NCI-H146 treated with DMSO at 0.1 percent for 48 hours (cell line): ENCODE data around the gene ZNF730.
"Not testable (repeated sequence)": the region's sequence is repeated elsewhere in the genome, so short reads cannot be mapped to it uniquely, and the experiment has no call there.

Experiments used
- DNase-seq: peaks from one replicate; lab custom pipeline; 2025; ENCODE audit not compliant: unreplicated experiment; lab: John Stamatoyannopoulos, UW

ZNF730 gene

DNA sequence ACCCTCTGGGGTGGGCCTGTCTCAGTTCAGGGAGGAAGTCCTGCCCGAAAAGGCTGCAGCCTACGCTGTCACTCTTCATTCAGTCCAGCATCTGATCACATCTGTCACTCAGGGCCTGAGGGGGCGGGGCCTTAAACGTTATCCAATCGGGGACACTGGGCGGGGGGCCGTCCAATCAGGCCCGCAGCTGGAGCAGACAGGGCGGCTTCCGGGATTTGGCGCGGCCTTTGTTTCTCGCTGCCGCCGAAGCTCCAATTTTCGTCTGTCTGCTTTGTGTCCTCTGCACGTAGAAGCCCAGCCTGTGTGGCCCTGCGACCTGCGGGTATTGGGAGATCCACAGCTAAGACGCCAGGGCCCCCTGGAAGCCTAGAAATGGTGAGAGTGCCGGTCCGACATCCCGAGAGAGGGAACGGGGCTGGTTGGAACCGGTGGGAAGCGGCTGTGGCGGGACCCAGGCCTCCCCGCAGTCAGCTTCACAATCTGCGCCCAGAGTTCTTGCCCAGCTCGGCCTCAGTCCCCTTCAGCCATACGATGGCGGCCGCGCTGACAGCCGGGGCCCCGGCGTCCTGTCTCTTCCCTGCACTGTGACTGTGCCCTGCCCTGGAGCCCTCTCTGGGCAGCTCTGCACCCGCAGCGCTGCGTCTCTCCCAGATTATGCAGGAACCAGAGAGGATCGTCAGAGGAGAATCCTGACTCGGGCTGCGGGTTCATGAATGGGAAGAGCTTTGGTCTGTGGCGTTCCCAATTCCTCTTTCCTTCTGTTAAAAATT is at the start of gene ZNF730:
TSS of gene ZNF730 (plus strand) at position 224 of the 770 bp plus-strand sequence. CDS start at position 373, 149 bp downstream.
- DNase-seq: peak; percentile 81

GRCh38 chr19:23070353-23071146 is 46.3 kb upstream of the ZNF730 start:
- peak; percentile 28 for DNase-seq

- peak; percentile 64 for DNase-seq
These were observed 45.7 kb upstream of the ZNF730 start for GRCh38 chr19:23071147-23071511.

DNA sequence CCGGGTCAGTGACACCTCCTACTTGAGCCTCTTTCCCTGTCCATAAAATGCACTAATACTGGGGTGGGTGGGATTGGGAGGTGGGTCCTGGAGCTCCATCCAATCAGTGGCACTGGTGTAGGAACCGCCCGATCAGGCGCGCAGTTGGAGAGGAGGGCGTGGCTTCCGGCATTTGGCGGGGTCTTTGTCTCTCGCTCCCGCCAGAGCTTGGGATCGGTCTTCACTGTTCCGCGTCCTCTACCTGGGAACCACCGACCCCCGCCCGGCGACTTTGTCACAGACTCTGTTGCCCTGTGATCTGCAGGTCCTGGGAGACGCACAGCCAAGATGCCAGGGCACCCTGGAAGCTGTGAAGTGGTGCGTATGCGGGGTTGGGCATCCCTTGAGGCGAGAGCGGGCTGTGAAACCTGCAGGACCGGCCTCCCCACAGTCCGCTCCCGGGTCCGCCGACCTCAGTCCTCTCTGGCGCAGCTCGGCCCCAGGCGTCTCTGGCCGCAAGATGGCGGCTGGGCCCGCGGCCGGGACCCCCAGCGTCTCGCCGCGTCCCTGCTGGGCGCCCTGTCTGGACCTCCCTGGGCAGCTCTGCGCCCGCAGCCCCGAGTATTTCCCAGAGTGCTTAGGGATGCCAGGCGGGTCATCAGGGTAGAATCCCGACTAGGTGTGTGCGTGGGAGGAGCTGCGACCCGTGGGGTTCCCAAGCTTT is 41.6 kb upstream of the ZNF730 start:
- DNase-seq: peak; percentile 95

- not testable (repeated sequence) for DNase-seq
These were observed 39.0 kb upstream of the ZNF730 start for GRCh38 chr19:23077776-23078175.

- no peak for DNase-seq
These were observed 23.0 kb upstream of the ZNF730 start for GRCh38 chr19:23093832-23094231.

GRCh38 chr19:23095418-23095817 is 21.4 kb upstream of the ZNF730 start:
- DNase-seq: no peak

DNA sequence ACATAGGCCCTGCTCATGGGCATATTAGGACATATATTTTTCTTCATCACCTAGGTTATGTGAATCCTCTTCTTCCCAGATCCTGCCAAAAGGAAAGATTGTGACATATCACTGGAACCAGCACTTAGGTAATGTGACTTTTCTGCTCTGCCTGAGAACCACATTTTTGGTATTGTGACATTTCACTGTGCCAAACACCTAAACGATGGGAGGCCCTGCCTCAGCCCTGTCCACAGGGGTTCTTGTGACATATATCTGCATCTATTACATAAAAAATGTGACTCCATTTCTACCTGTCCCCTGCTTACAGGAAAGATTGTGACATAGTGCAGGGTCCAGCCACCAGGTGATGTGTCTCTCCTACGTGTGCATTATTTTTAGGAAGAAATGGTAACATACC is 18.5 kb upstream of the ZNF730 start:
- DNase-seq: no peak

GRCh38 chr19:23098988-23099387 is 17.8 kb upstream of the ZNF730 start:
- DNase-seq: no peak

GRCh38 chr19:23099966-23100365 is 16.9 kb upstream of the ZNF730 start:
- DNase-seq: no peak

- no peak for DNase-seq
These were observed 15.6 kb upstream of the ZNF730 start for GRCh38 chr19:23101241-23101640.

DNA sequence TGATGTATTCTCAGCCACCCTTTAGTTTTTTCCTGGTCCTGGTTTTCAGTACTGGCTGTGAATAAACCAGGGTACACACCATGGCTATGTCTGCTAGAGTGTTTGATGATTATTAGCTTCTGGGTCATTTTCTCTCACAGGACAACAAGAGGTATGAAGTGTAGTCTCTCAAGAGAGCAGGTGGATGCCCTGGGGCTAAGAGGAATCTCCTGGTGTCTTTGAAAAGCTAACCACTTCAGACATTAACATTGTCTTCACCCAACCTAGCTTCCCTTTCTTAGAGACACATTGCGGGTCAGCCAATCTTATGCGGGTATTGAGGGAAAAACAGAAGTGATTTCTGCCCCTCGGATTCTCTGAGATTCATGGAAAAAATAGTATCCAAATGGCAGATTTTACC is 1.6 kb downstream of the ZNF730 start:
- no peak for DNase-seq

DNA sequence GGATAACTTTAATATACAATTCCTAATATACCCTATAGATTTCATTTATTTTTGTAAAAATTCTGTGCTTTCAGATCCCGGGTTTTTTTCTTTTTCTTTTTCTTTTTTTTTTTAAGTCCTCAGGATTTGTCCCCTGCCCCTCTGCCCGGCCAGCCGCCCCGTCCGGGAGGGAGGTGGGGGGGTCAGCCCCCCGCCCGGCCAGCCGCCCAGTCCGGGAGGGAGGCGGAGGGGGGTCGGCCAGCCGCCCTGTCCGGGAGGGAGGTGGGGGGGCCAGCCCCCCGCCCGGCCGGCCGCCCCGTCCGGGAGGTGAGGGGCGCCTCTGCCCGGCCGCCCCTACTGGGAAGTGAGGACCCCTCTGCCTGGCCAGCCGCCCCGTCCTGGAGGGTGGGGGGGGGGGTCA is 17.4 kb downstream of the ZNF730 start:
- DNase-seq: not testable (repeated sequence)

- no peak for DNase-seq
These were observed 29.0 kb downstream of the ZNF730 start for GRCh38 chr19:23145617-23146415.

GRCh38 chr19:23160766-23161165 is 43.9 kb downstream of the ZNF730 start:
- no peak for DNase-seq

- not testable (repeated sequence) for DNase-seq
These were observed 51.5 kb downstream of the ZNF730 start for GRCh38 chr19:23168286-23168685.

- DNase-seq: no peak
These were observed 66.4 kb downstream of the ZNF730 start for GRCh38 chr19:23183251-23183650.

DNA sequence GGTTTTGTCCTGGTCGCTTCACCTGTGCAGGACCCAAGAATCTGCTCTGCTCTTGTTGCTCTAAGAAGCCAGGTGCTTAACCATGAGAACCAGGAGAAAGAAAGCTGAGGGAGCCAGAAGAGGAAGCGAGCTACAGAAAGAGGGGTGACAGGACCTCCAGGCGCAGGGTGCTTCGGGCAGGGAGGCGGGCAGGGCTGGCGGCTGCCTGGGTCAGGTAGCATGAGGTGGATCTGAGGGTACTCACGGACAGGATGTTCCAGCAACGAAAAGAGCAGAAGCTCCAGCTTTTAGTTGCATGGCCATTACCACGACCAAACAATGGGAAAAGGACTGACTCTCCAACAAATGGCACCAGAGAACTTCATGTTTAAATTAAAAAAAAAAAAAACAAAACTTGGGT is 73.5 kb downstream of the ZNF730 start:
- no peak for DNase-seq
